Tibial artery (tissue), 4 donors: ENCODE results near the gene DBF4B.
"Not testable (repeated sequence)": the region's sequence is repeated elsewhere in the genome, so short reads cannot be mapped to it uniquely, and the experiment has no call there.

Experiments used
- DNase-seq, 2 donors: peaks; one replicate each; pipeline ENCODE4 v3.0.0-alpha.2; 2019
- H3K27ac ChIP-seq, 2 donors: fragments of 200-600 bp; sonication (generic) in 1 of 2; 1 replicate in 1 of 2; 2 replicates in 1 of 2; pipeline ENCODE4 v1.5.1; 2018 to 2019; ENCODE audit warnings: mild to moderate bottlenecking in 1 of 2
- H3K27me3 ChIP-seq, 2 donors: fragments of 200-600 bp; sonication (generic) in 1 of 2; one replicate each; pipeline versions ENCODE4 v1.5.1 to v1.6.0; 2016 to 2019
- H3K36me3 ChIP-seq, 3 donors: fragments of 200-600 bp; sonication (generic) in 2 of 3; one replicate each; pipeline ENCODE4 v1.5.1; 2016 to 2019; ENCODE audit warnings: mild to moderate bottlenecking in 2 of 3
- H3K4me1 ChIP-seq, 4 donors: fragments of 200-600 bp; sonication (generic) in 2 of 4; 1 replicate in 3 of 4; 2 replicates in 1 of 4; pipeline ENCODE4 v1.5.1; 2016 to 2019
- H3K4me3 ChIP-seq, 2 donors: fragments of 200-600 bp; sonication (generic) in 1 of 2; 1 replicate in 1 of 2; 2 replicates in 1 of 2; pipeline ENCODE4 v1.5.1; 2018 to 2019; ENCODE audit warnings: mild to moderate bottlenecking in 2 of 2
- H3K9me3 ChIP-seq, 3 donors: fragments of 200-600 bp; sonication (generic) in 1 of 3; one replicate each; pipeline ENCODE4 v1.5.1; 2016 to 2019
- intact Hi-C: fragments of 100-400 bp; cut with DNase I; formaldehyde crosslinking; loops from one replicate; pipeline ENCODE4 v1.15.0; 2023; ENCODE audit warnings: low total_unique reads
- TF ChIP-seq, protein P1 (sequence below), 2 experiments: fragments of 200-600 bp in 1 of 2; fragments of 450-650 bp in 1 of 2; IDR thresholded peaks; one replicate each; pipeline ENCODE4 v1.5.1; 2017 to 2019; ENCODE audit warnings: antibody characterized with exemption in 2 of 2, mild to moderate bottlenecking in 1 of 2, moderate library complexity in 1 of 2

DBF4B gene

DNA sequence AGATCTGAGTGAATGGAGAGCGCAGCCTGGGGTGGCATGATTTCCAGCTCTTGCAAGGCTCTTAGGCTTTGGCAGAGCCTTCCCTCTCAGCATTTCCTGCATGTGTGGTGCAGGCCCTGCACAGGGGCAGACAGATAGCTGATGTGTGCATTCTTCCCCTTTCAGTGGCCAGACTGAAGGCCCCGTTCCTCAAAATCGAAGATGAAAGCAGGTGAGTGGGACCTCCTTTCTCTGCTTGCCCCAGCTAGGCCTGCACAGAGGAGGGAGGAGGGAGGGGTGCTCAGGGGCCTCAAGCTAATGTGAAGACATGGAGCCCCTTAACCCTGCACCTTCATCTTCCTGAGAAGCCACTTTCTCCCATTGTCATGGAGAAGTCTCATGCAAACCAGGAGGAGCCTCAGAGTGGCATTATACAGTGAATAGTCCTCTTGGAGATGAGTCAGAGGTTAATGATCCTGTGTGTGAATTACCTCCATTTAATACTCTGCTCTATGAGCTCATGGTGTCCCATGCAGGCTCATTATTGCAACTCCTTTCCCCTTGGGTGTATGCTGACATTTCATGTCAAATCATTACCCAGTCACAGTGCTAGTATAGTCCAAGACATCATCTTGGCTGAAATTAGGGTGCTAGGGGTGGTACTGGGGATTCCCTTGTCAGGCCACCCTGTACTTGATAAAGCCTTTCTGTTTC, 29.9 kb downstream of the DBF4B start:
- no peaks in the 10 kb centered on the region for H3K9me3 ChIP-seq
- H3K36me3 ChIP-seq = peaks cover 0 to 25% (median 5%) of the 10 kb centered on the region in 3 donors
- no peaks in the 10 kb centered on the region for H3K4me1 ChIP-seq
- DNase-seq = no peak
- no peak overlapping the region for H3K4me3 ChIP-seq
- no peaks in the 10 kb centered on the region for H3K27me3 ChIP-seq
- intact Hi-C loops = no loop called here
- TF ChIP-seq, protein P1, sequence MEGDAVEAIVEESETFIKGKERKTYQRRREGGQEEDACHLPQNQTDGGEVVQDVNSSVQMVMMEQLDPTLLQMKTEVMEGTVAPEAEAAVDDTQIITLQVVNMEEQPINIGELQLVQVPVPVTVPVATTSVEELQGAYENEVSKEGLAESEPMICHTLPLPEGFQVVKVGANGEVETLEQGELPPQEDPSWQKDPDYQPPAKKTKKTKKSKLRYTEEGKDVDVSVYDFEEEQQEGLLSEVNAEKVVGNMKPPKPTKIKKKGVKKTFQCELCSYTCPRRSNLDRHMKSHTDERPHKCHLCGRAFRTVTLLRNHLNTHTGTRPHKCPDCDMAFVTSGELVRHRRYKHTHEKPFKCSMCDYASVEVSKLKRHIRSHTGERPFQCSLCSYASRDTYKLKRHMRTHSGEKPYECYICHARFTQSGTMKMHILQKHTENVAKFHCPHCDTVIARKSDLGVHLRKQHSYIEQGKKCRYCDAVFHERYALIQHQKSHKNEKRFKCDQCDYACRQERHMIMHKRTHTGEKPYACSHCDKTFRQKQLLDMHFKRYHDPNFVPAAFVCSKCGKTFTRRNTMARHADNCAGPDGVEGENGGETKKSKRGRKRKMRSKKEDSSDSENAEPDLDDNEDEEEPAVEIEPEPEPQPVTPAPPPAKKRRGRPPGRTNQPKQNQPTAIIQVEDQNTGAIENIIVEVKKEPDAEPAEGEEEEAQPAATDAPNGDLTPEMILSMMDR (IDR thresholded peaks at IDR 0.05) = no peak
- no peak overlapping the region for H3K27ac ChIP-seq

DNA sequence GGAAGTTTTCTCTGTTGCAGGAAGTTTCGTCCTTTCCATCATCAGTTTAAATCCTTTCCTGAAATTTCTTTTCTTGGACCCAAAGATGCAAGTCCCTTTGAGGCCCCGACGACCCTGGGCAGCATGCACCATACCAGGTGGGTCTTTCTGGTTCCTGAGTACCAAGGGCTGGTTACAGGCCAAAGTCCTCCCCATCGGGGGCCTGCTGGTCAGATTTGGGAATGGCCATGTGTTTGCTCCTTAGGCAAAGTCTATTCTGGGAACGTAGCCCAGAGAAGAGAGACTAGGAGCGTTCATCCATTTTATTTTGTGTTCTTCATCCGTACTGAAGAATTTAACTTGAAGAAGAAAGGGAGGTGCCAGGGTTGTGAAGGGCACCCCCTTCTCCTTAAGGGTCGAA, 32.9 kb downstream of the DBF4B start:
- no peak for DNase-seq
- no peak overlapping the region for H3K4me3 ChIP-seq
- H3K27ac ChIP-seq = no peak overlapping the region
- no peaks in the 10 kb centered on the region for H3K27me3 ChIP-seq
- intact Hi-C loops = no loop called here
- H3K36me3 ChIP-seq = peaks cover 0 to 25% (median 5%) of the 10 kb centered on the region in 3 donors
- TF ChIP-seq, protein P1 (IDR thresholded peaks at IDR 0.05) = no peak
- no peaks in the 10 kb centered on the region for H3K4me1 ChIP-seq
- H3K9me3 ChIP-seq = no peaks in the 10 kb centered on the region

DNA sequence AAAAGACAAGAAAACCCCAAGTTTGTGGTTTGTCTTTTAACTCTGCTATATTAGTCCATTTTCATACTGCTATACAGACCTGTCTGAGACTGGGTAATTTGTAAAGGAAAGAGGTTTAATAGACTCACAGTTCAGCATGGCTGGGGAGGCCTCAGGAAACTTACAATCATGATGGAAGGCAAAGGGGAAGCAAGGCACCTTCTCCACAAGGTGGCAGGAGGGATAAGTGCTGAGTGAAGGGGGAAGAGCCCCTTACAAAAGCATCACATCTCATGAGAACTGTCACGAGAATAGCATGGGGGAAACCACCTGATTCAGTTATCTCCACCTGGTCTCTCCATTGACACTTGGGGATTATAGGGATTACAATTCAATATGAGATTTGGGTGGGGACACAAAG, 36.8 kb downstream of the DBF4B start:
- TF ChIP-seq, protein P1 (IDR thresholded peaks at IDR 0.05) = no peak
- H3K4me1 ChIP-seq = peaks cover 0 to 4% (median 0%) of the 10 kb centered on the region in 4 donors
- H3K36me3 ChIP-seq = peaks cover 5 to 40% (median 6%) of the 10 kb centered on the region in 3 donors
- intact Hi-C loops = no loop called here
- no peaks in the 10 kb centered on the region for H3K9me3 ChIP-seq
- no peak for DNase-seq
- no peak overlapping the region for H3K4me3 ChIP-seq
- H3K27me3 ChIP-seq = no peaks in the 10 kb centered on the region
- no peak overlapping the region for H3K27ac ChIP-seq

DNA sequence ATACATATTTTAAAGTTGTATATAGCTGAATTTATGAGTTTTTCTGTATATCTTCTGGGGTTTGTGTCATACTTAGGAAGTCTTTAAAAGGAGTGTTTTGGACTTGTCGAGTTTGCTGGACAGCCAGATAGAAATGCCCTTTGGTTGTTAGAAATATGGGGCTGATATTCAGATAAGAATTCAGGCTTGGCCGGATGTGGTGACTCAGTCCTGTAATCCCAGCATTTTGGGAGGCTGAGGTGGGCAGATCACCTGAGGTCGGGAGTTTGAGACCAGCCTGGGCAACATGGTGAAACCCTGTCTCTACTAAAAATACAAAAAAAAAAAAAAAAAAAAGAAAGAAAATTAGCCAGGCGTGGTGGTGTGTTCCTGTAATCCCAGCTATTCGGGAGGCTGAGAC, 37.3 kb downstream of the DBF4B start:
- H3K36me3 ChIP-seq = peaks cover 5 to 44% (median 6%) of the 10 kb centered on the region in 3 donors
- H3K4me1 ChIP-seq, H3K4me3 ChIP-seq, H3K27me3 ChIP-seq, intact Hi-C loops, H3K9me3 ChIP-seq, H3K27ac ChIP-seq, DNase-seq: not testable (repeated sequence)

DNA sequence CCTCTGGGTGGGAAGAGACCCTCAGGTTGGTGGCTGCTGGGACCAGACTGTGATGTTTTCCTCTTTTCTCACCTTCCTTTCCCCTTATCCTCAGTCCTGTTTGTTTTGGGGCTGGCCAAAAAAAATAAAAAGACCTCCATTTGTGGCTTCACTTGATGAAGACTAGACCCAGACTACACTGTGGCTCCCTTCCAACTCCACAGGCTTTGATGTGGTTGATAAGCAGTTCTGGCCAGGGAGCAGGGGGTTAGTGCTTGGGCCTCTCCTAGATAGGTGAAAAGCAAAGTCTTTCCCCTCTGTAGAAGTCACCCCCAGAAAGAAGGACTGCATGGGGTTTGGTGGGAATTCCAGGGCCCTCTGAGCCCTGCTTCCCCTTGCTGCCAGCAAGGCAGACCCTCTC, 39.1 kb downstream of the DBF4B start:
- intact Hi-C loops = no loop called here
- Histone ChIP-seq H3K27ac (no peak overlapping the region), H3K4me1 (peaks cover 0 to 4% (median 0%) of the 10 kb centered on the region in 4 donors), H3K36me3 (peaks cover 0 to 52% (median 6%) of the 10 kb centered on the region in 3 donors), H3K4me3 (no peak overlapping the region), H3K9me3 (no peaks in the 10 kb centered on the region), H3K27me3 (no peaks in the 10 kb centered on the region)
- DNase-seq = no peak
- TF ChIP-seq, protein P1 (IDR thresholded peaks at IDR 0.05) = no peak

DNA sequence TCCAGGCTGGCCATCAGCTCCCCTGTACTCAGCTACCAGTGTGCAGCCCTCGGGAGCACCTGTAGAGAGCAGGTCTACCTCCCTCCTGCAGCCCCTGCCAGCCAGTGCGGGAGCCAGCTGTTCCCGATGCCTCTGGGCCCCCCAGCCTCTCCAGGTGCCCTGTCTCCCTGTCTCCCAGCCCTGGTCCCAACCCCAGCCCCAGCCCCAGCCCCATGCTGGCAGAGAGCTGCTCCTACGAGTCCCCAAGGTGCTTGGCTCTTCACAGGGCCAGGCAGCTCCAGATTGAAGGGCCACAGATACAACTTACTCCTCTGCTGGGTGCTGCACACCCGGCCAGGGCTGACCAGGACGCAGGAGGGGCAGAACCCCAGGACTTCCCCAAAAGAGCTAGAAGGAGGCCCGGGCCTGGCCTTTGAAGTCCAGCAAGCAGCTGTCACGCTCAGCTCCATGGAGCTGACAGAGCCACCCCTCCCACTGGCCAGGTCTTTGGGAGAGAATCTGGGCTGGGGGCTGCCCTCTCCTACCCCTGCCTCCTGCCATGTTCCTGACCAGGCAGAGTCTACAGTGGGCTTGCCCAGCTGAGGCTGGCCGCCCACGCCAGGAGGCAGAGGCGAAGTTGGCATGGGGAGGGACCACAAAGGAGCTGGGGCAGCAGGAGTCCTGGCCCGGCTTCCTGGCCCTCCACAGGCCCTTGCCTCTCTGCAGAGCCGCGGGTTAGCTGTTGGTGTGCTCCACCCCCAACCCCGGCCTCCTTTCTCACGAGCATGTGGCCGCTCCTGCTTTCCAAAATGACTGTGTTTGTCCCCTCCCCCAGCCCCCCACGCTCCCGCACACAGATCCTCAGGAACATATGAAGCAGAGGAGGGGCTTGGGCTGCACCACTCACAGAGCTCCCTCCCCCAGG, 40.9 kb downstream of the DBF4B start:
- Histone ChIP-seq H3K27me3 (peaks cover 0 to 5% of the 10 kb centered on the region in 2 donors), H3K4me3 (no peak overlapping the region), H3K36me3 (peaks cover 0 to 52% (median 6%) of the 10 kb centered on the region in 3 donors), H3K4me1 (peaks cover 0 to 4% (median 0%) of the 10 kb centered on the region in 4 donors), H3K9me3 (no peaks in the 10 kb centered on the region), H3K27ac (no peak overlapping the region)
- TF ChIP-seq, protein P1 (IDR thresholded peaks at IDR 0.05) = no peak
- intact Hi-C loops = no loop called here
- DNase-seq = no peak
